Purkinje cell (primary cell): ENCODE measurements around the gene RHBDL1. TPM values are rescaled to one million over a fixed set of nuclear protein-coding genes. Genes with fewer than 3 reads are reported as not detected.

Experiments used
- polyA plus RNA-seq: library from polyadenylated mRNA; unstranded; fragments of >200 nt; fragmentation: Nextera tagmentation; gene quantifications from 2 replicates; pipeline ENCODE4 v1.2.1, GENCODE V29; 2014

RHBDL1 gene
- polyA plus RNA-seq, 1 donor from 2014 or later = 2.3 TPM

Other genes starting within 250 kb of the RHBDL1 start
- 0.31 and 0.76 TPM in 2 replicates for gene CAPN15, start 148.0 kb upstream of the RHBDL1 start, polyA plus RNA-seq
- not detected in 2 replicates for gene PRR35, start 115.3 kb upstream of the RHBDL1 start, polyA plus RNA-seq
- not detected in 2 replicates for gene NHLRC4, start 108.7 kb upstream of the RHBDL1 start, polyA plus RNA-seq
- 0.84 and 1.6 TPM in 2 replicates for gene PIGQ, start 105.7 kb upstream of the RHBDL1 start, polyA plus RNA-seq
- 0.60 and 4.0 TPM in 2 replicates for gene RAB40C, start 85.6 kb upstream of the RHBDL1 start, polyA plus RNA-seq
- 0.16 and 0.27 TPM in 2 replicates for gene WFIKKN1, start 44.7 kb upstream of the RHBDL1 start, polyA plus RNA-seq
- 32.5 and 32.9 TPM in 2 replicates for gene METTL26, start 39.4 kb upstream of the RHBDL1 start, polyA plus RNA-seq
- 3.1 and 7.9 TPM in 2 replicates for gene MCRIP2, start 33.8 kb upstream of the RHBDL1 start, polyA plus RNA-seq
- 1.5 and 2.0 TPM in 2 replicates for gene WDR90, start 26.3 kb upstream of the RHBDL1 start, polyA plus RNA-seq
- gene RHOT2, start 7.5 kb upstream of the RHBDL1 start, polyA plus RNA-seq = 7.1 and 8.1 TPM in 2 replicates
- gene STUB1, start 4.7 kb downstream of the RHBDL1 start, polyA plus RNA-seq = 61.7 and 72.9 TPM in 2 replicates
- gene JMJD8, start 8.7 kb downstream of the RHBDL1 start, polyA plus RNA-seq = 7.3 and 7.9 TPM in 2 replicates
- gene WDR24, start 14.7 kb downstream of the RHBDL1 start, polyA plus RNA-seq = 0.24 and 0.59 TPM in 2 replicates
- gene FBXL16, start 30.1 kb downstream of the RHBDL1 start, polyA plus RNA-seq = 8.0 and 22.9 TPM in 2 replicates
- gene METRN, start 39.4 kb downstream of the RHBDL1 start, polyA plus RNA-seq = 0.09 and 0.34 TPM in 2 replicates
- gene ANTKMT, start 45.5 kb downstream of the RHBDL1 start, polyA plus RNA-seq = 8.9 and 12.8 TPM in 2 replicates
- not detected in 2 replicates for gene CCDC78, start 50.8 kb downstream of the RHBDL1 start, polyA plus RNA-seq
- 0.38 and 3.0 TPM in 2 replicates for gene HAGHL, start 51.4 kb downstream of the RHBDL1 start, polyA plus RNA-seq
- gene CIAO3, start 65.3 kb downstream of the RHBDL1 start, polyA plus RNA-seq = 1.2 and 3.4 TPM in 2 replicates
- gene MSLN, start 85.1 kb downstream of the RHBDL1 start, polyA plus RNA-seq = not detected in 2 replicates
- 2.8 and 5.1 TPM in 2 replicates for gene RPUSD1, start 112.7 kb downstream of the RHBDL1 start, polyA plus RNA-seq
- 0.39 and 1.4 TPM in 2 replicates for gene CHTF18, start 112.9 kb downstream of the RHBDL1 start, polyA plus RNA-seq
- 2,278 and 2,470 TPM in 2 replicates for gene GNG13, start 125.1 kb downstream of the RHBDL1 start, polyA plus RNA-seq